Measurements from ENCODE around the gene VIT.

GRCh38 chr2:36713310-36713709, 16.8 kb downstream of the VIT start:
- no peak for TF ChIP-seq CTCF (IDR thresholded peaks at IDR 0.05)
- no peak for TF ChIP-seq ZFX (IDR thresholded peaks at IDR 0.05; ENCODE audit: borderline replicate concordance)
